Activated CD4-positive, alpha-beta T cell treated with anti-CD3 and anti-CD28 coated beads, Interleukin-2, Interleukin-4, amounts not matched to agents 100 ng/mL and 50 ng/mL, durations not matched to agents 16 hours and 8 hours (primary cell): ENCODE measurements around the gene MTUS2.

Experiments used
- DNase-seq: peaks from one replicate; pipeline ENCODE4 v3.0.0-alpha.2; 2020; ENCODE audit warnings: low spot score

Gene MTUS2

GRCh38 chr13:28820099-28821051 is at the start of gene MTUS2:
Gene MTUS2 (plus strand): TSS chr13:28820339.
- no peak for DNase-seq

GRCh38 chr13:28778308-28779215 is 41.6 kb upstream of the MTUS2 start:
- DNase-seq: no peak

GRCh38 chr13:28792992-28793391 is 27.1 kb upstream of the MTUS2 start:
- DNase-seq: no peak

- no peak for DNase-seq
Measured at GRCh38 chr13:28794396-28794795, 25.7 kb upstream of the MTUS2 start.

GRCh38 chr13:28796938-28797257 is 23.2 kb upstream of the MTUS2 start:
- DNase-seq: no peak

GRCh38 chr13:28805193-28805819 is 14.8 kb upstream of the MTUS2 start:
- DNase-seq: peak; percentile 38

- no peak for DNase-seq
Measured at GRCh38 chr13:28817204-28817603, 2.9 kb upstream of the MTUS2 start.

GRCh38 chr13:28819046-28819730 is 951 bp upstream of the MTUS2 start:
- no peak for DNase-seq

- DNase-seq: peak; percentile 45
Measured at GRCh38 chr13:28819735-28820098, 422 bp upstream of the MTUS2 start.

GRCh38 chr13:28822151-28822550 is 2.0 kb downstream of the MTUS2 start:
- no peak for DNase-seq

- no peak for DNase-seq
Measured at GRCh38 chr13:28822801-28823200, 2.7 kb downstream of the MTUS2 start.

- DNase-seq: no peak
Measured at GRCh38 chr13:28825379-28825778, 5.2 kb downstream of the MTUS2 start.

GRCh38 chr13:28826368-28826767 is 6.2 kb downstream of the MTUS2 start:
- no peak for DNase-seq

- no peak for DNase-seq
Measured at GRCh38 chr13:28830580-28830979, 10.4 kb downstream of the MTUS2 start.

GRCh38 chr13:28831117-28831516 is 11.0 kb downstream of the MTUS2 start:
- DNase-seq: no peak

- DNase-seq: no peak
Measured at GRCh38 chr13:28837111-28837510, 17.0 kb downstream of the MTUS2 start.

GRCh38 chr13:28843639-28844038 is 23.5 kb downstream of the MTUS2 start:
- no peak for DNase-seq

GRCh38 chr13:28849441-28849840 is 29.3 kb downstream of the MTUS2 start:
- DNase-seq: no peak

- DNase-seq: no peak
Measured at GRCh38 chr13:28850226-28850625, 30.1 kb downstream of the MTUS2 start.

- no peak for DNase-seq
Measured at GRCh38 chr13:28851422-28851821, 31.3 kb downstream of the MTUS2 start.

- no peak for DNase-seq
Measured at GRCh38 chr13:28854657-28855056, 34.5 kb downstream of the MTUS2 start.

GRCh38 chr13:28856287-28856686 is 36.1 kb downstream of the MTUS2 start:
- DNase-seq: no peak
